ENCODE data around the gene KRTAP12-1.

DNA sequence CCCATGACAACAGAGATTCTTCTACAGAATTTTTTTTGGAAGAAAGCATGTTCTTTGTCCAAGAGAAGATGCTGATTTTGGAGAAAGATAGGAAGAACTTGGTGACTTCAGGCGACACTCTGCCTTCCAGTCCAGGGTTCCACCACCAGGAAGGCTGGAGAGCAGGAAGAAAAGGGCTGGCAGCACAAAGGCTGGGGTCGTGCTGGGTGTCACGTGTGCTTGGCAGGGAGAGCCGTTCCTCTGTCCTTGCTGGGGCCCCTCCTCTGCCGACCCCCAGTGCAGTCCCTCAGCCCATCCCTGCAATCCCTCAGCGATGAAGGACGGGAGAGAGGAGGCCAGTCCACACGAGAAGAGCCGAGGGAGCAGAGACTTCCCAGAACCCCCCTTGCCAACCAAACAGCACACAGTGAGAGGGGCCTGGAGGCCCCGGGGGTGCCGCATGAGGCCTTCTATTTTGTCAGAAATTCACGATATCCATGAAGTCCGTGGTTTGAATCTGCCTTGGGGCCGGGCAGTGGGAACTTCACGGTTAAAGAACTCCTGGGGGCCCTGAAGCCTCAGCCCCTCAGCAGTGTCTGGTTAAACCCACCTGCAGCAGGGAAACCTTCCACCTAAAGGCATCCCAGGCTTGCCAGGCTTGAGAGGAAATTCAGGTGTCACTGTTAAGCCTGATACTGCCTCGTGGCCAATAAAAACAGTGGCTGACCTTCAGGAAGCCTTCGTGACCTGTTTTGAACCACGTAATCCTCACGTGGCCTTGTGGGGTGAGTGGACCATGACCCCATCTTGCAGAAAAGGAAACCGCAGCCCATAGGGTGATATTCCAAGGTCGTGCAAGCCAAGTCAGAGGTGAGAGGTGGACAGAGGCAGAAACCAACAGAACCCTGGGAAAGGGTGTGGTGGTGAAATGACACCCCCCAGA is 18.4 kb upstream of the KRTAP12-1 start:
- TF ChIP-seq, protein P1, sequence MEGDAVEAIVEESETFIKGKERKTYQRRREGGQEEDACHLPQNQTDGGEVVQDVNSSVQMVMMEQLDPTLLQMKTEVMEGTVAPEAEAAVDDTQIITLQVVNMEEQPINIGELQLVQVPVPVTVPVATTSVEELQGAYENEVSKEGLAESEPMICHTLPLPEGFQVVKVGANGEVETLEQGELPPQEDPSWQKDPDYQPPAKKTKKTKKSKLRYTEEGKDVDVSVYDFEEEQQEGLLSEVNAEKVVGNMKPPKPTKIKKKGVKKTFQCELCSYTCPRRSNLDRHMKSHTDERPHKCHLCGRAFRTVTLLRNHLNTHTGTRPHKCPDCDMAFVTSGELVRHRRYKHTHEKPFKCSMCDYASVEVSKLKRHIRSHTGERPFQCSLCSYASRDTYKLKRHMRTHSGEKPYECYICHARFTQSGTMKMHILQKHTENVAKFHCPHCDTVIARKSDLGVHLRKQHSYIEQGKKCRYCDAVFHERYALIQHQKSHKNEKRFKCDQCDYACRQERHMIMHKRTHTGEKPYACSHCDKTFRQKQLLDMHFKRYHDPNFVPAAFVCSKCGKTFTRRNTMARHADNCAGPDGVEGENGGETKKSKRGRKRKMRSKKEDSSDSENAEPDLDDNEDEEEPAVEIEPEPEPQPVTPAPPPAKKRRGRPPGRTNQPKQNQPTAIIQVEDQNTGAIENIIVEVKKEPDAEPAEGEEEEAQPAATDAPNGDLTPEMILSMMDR (IDR thresholded peaks at IDR 0.05), result no peak
- TF ChIP-seq POLR2A (IDR thresholded peaks at IDR 0.05), result no peak

Data from Peyer's patch (tissue), 4 donors.